Sigmoid colon (tissue), 4 donors: ENCODE data around the gene ATXN3.

ENCODE experiments used
- EP300 ChIP-seq, 4 donors: sonication (generic); formaldehyde crosslinking; IDR thresholded peaks; one replicate each; pipeline ENCODE4 v1.6.1; 2017; ENCODE audit warnings: antibody characterized with exemption in 4 of 4
- POLR2A ChIP-seq, 2 donors: fragments of 450-650 bp; IDR thresholded peaks; one replicate each; pipeline ENCODE4 v1.6.1; 2016; ENCODE audit warnings: antibody characterized with exemption in 2 of 2, mild to moderate bottlenecking in 2 of 2, moderate library complexity in 2 of 2
- POLR2AphosphoS5 ChIP-seq, 4 donors: sonication (generic); formaldehyde crosslinking; IDR thresholded peaks; one replicate each; pipeline ENCODE4 v1.6.1; 2017; ENCODE audit warnings: antibody characterized with exemption in 4 of 4
- TF ChIP-seq, protein P1 (sequence below), 4 experiments: fragments of 450-650 bp in 3 of 4; fragments of 200-600 bp in 1 of 4; IDR thresholded peaks; one replicate each; pipeline ENCODE4 v1.5.1; 2016 to 2019; ENCODE audit warnings: antibody characterized with exemption in 4 of 4, mild to moderate bottlenecking in 3 of 4, moderate library complexity in 2 of 4

DNA sequence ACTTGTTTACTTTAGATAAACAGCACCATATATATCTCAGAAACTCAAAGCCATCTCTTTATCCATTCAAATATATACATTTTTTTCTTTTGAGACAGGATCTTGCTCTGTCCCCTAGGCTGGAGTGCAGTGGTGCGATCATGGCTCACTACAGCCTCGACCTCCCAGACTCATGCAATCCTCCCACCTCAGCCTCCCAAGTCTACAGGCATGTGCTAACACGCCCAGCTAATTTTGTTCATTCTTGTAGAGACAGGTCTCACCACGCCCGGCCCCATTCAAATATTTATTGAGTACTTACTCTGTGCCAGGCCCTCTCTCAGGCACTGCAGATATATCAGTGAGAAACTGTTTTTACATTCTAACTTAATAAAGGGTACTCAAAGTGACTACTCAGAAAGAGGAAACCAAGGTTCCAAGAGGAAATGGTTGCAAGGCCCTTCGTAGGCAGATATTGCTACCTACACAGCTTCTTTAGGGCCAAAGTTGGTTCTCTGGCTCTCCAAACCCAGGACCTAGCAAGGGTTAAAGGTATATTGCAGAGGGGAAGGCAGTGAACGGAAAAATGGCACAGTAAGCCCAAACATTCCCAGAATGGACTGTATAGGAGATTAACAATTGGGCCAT is 2.9 kb downstream of the ATXN3 start:
- TF ChIP-seq, protein P1, sequence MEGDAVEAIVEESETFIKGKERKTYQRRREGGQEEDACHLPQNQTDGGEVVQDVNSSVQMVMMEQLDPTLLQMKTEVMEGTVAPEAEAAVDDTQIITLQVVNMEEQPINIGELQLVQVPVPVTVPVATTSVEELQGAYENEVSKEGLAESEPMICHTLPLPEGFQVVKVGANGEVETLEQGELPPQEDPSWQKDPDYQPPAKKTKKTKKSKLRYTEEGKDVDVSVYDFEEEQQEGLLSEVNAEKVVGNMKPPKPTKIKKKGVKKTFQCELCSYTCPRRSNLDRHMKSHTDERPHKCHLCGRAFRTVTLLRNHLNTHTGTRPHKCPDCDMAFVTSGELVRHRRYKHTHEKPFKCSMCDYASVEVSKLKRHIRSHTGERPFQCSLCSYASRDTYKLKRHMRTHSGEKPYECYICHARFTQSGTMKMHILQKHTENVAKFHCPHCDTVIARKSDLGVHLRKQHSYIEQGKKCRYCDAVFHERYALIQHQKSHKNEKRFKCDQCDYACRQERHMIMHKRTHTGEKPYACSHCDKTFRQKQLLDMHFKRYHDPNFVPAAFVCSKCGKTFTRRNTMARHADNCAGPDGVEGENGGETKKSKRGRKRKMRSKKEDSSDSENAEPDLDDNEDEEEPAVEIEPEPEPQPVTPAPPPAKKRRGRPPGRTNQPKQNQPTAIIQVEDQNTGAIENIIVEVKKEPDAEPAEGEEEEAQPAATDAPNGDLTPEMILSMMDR (IDR thresholded peaks at IDR 0.05) = no peak
- TF ChIP-seq POLR2AphosphoS5 (IDR thresholded peaks at IDR 0.05) (no peak), POLR2A (IDR thresholded peaks at IDR 0.05) (no peak), EP300 (IDR thresholded peaks at IDR 0.05) (no peak)
